ENCODE measurements around the gene RALA.

Gene RALA

DNA sequence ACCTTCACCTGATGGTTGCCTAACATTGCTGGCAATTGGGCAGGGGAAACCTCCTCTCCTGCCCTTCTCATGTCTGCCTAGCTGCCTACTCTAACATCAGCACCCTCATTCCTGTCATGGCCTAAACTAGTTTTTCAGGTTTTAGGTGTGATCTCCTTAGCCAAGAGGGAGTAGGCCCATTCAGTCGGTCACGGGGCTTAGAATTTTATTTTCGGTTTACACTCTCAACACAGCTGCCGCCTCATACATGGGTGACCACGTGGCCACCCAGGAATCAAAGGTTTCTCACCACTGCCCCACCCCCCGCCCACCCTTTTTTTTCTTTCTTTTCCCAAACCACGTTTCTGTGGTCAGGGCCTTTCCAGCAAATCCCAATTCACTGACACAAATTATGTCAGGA is 97.2 kb downstream of the RALA start:
- Histone ChIP-seq H3K27ac (no peak overlapping the region), H3K27me3 (ENCODE audit: insufficient read depth, low read depth) (no peaks in the 10 kb centered on the region), H3K9ac (no peak overlapping the region), H3K4me1 (ENCODE audit: low read depth, poor library complexity, severe bottlenecking) (no peaks in the 10 kb centered on the region), H3K79me2 (ENCODE audit: insufficient read depth, low read depth) (no peaks in the 10 kb centered on the region), H3K4me3 (IDR thresholded peaks at IDR 0.05; ENCODE audit: insufficient read depth, low read depth, low read length) (no peak overlapping the region), H2AFZ (ENCODE audit: low read depth) (no peak overlapping the region), H4K20me1 (ENCODE audit: insufficient read depth) (no peaks in the 10 kb centered on the region), H3K36me3 (ENCODE audit: insufficient read depth) (no peaks in the 10 kb centered on the region), H3K4me2 (no peak overlapping the region)
- TF ChIP-seq, protein P1, sequence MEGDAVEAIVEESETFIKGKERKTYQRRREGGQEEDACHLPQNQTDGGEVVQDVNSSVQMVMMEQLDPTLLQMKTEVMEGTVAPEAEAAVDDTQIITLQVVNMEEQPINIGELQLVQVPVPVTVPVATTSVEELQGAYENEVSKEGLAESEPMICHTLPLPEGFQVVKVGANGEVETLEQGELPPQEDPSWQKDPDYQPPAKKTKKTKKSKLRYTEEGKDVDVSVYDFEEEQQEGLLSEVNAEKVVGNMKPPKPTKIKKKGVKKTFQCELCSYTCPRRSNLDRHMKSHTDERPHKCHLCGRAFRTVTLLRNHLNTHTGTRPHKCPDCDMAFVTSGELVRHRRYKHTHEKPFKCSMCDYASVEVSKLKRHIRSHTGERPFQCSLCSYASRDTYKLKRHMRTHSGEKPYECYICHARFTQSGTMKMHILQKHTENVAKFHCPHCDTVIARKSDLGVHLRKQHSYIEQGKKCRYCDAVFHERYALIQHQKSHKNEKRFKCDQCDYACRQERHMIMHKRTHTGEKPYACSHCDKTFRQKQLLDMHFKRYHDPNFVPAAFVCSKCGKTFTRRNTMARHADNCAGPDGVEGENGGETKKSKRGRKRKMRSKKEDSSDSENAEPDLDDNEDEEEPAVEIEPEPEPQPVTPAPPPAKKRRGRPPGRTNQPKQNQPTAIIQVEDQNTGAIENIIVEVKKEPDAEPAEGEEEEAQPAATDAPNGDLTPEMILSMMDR (conservative IDR thresholded peaks at IDR 0.05; ENCODE audit: low read depth, low read length), result no peak

DNA sequence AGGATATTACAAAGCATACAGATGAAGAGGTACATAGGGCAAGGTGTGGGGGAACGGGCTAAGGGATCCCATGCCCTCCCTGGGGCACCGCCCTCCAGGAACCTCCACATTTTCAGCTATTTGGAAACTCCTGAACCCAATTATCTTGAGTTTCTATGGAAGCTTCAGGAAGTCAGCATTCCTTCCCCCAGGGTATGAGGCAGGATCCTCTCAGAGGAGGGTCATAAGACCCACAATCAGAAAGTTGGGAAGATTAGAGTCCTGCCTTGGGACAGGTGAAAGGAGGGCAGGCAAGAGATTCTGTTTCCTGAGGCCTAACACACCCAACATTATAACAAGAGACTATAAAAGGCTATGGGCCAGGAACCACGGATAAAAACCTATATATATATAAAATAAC is 98.0 kb downstream of the RALA start:
- Histone ChIP-seq H4K20me1 (ENCODE audit: insufficient read depth) (no peaks in the 10 kb centered on the region), H3K4me3 (IDR thresholded peaks at IDR 0.05; ENCODE audit: insufficient read depth, low read depth, low read length) (no peak overlapping the region), H2AFZ (ENCODE audit: low read depth) (no peak overlapping the region), H3K79me2 (ENCODE audit: insufficient read depth, low read depth) (no peaks in the 10 kb centered on the region), H3K27ac (no peak overlapping the region), H3K9ac (no peak overlapping the region), H3K36me3 (ENCODE audit: insufficient read depth) (no peaks in the 10 kb centered on the region), H3K27me3 (ENCODE audit: insufficient read depth, low read depth) (no peaks in the 10 kb centered on the region), H3K4me2 (no peak overlapping the region), H3K4me1 (ENCODE audit: low read depth, poor library complexity, severe bottlenecking) (no peaks in the 10 kb centered on the region)
- TF ChIP-seq, protein P1 (conservative IDR thresholded peaks at IDR 0.05; ENCODE audit: low read depth, low read length), result no peak

DNA sequence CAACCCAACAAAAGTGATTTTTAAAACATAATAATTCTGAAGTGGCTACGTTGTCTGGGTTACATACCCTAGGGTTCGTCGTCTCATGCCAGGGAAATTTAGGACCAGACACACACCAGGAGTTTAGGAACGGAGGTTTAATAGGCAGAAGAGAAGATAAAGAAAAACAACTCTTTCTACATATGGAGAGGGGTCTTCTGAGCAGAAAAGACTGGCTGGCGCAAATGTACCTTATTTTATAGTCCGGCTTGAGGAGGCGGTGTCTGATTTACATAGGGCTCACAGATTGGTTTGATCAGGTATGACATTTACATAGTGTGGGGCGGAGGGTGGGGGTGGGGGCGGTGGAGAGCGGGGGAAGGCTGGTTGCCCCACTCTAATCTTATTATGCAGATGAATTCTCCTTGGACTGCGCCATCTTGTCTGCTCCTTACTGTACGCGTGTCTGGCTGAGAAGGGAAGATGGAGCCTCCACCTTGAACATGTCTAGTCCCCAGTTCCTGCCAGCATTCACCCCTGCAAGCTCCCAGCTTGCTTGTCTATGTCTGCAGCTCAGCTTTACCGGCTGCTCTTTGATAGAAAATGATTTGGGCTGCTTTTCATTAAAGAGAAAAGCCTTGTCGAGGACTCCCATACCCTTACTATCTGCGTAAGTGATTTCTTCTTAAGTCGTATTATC is 98.7 kb downstream of the RALA start:
- H3K27me3 ChIP-seq (ENCODE audit: insufficient read depth, low read depth), result no peaks in the 10 kb centered on the region
- H3K79me2 ChIP-seq (ENCODE audit: insufficient read depth, low read depth), result no peaks in the 10 kb centered on the region
- H2AFZ ChIP-seq (ENCODE audit: low read depth), result no peak overlapping the region
- H4K20me1 ChIP-seq (ENCODE audit: insufficient read depth), result no peaks in the 10 kb centered on the region
- no peak overlapping the region for H3K9ac ChIP-seq
- H3K4me2 ChIP-seq, result no peak overlapping the region
- TF ChIP-seq, protein P1 (conservative IDR thresholded peaks at IDR 0.05; ENCODE audit: low read depth, low read length), result no peak
- H3K27ac ChIP-seq, result no peak overlapping the region
- no peak overlapping the region for H3K4me3 ChIP-seq (IDR thresholded peaks at IDR 0.05; ENCODE audit: insufficient read depth, low read depth, low read length)
- H3K4me1 ChIP-seq (ENCODE audit: low read depth, poor library complexity, severe bottlenecking), result no peaks in the 10 kb centered on the region
- H3K36me3 ChIP-seq (ENCODE audit: insufficient read depth), result no peaks in the 10 kb centered on the region

DNA sequence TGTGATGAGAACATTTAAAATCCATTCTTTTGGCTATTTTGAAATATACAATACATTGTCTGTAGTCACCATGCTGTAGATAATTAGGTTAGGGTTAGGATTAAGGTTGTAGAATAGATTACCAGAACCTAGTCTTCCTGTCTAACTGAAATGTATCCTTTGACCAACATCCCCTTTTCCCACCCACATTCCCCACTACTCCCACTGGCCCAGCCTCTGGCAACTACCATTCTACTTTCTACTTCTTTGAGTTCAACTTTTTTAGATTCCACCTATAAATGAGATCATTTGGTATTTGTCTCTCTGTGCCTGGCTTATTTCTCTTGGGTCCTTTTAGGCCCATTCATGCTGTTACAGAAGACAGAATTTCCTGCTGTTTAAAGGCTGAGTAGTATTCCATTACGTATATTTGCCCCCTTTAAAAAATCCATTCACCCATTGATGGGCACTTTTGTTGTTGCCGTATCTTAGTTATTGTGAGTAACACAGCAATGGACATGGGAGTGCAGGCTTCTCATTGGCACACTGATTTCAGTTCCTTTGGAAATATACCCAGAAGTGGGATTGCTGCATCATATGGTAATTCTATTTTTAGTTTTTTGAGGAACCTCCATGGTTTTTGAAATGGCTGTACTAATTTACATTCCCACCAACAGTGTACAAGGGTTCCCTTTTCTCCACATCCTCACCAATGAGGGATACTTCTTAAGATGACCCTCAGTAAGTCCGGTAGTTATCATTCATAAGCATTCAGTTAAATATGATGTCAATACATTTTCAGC is 104.0 kb downstream of the RALA start:
- Histone ChIP-seq H3K36me3 (ENCODE audit: insufficient read depth) (no peaks in the 10 kb centered on the region), H2AFZ (ENCODE audit: low read depth) (no peak overlapping the region), H3K27me3 (ENCODE audit: insufficient read depth, low read depth) (no peaks in the 10 kb centered on the region), H4K20me1 (ENCODE audit: insufficient read depth) (no peaks in the 10 kb centered on the region), H3K4me2 (no peak overlapping the region), H3K79me2 (ENCODE audit: insufficient read depth, low read depth) (no peaks in the 10 kb centered on the region), H3K27ac (no peak overlapping the region), H3K4me3 (IDR thresholded peaks at IDR 0.05; ENCODE audit: insufficient read depth, low read depth, low read length) (no peak overlapping the region), H3K4me1 (ENCODE audit: low read depth, poor library complexity, severe bottlenecking) (no peaks in the 10 kb centered on the region), H3K9ac (no peak overlapping the region)
- TF ChIP-seq, protein P1 (conservative IDR thresholded peaks at IDR 0.05; ENCODE audit: low read depth, low read length), result no peak

Measured in KMS-11 (cell line).